HepG2 (cell line): ENCODE results near the gene MAN1A1. TPM values are rescaled to one million over a fixed set of nuclear protein-coding genes. Genes with fewer than 3 reads are reported as not detected.

ENCODE experiments used
- HNRNPUL1 ChIP-seq: fragments of 200-400 bp; formaldehyde crosslinking; IDR thresholded peaks from 2 replicates; pipeline ENCODE4 v1.6.1; 2017; ENCODE audit warnings: low read depth, mild to moderate bottlenecking, low read length, moderate library complexity
- SAFB2 ChIP-seq: sonication (generic); formaldehyde crosslinking; IDR thresholded peaks from 2 replicates; pipeline ENCODE4 v1.5.1; 2020; ENCODE audit warnings: missing genetic modification reagents, low read depth, mild to moderate bottlenecking, borderline replicate concordance
- TEF ChIP-seq: sonication (generic); formaldehyde crosslinking; IDR thresholded peaks from 2 replicates; pipeline ENCODE4 v1.5.0; 2020; ENCODE audit warnings: missing genetic modification reagents
- ZBTB26 ChIP-seq: IDR thresholded peaks from 2 replicates; pipeline ENCODE4 v1.6.1; 2016; ENCODE audit warnings: missing compliant biosample characterization, missing genetic modification reagents, borderline replicate concordance
- ZFP1 ChIP-seq: IDR thresholded peaks from 2 replicates; pipeline ENCODE4 v1.6.1; 2016
- ZHX2 ChIP-seq, 2 experiments: sonication (generic) in 1 of 2; formaldehyde crosslinking in 1 of 2; IDR thresholded peaks; 2 replicates each; pipeline versions ENCODE4 v1.6.1 to v1.9.0; 2014 to 2022; ENCODE audit warnings: antibody characterized with exemption in 1 of 2, borderline replicate concordance in 1 of 2, inconsistent platforms in 1 of 2, low read depth in 1 of 2, missing genetic modification reagents in 1 of 2
- ZNF180 ChIP-seq: sonication (generic); formaldehyde crosslinking; IDR thresholded peaks from 2 replicates; pipeline ENCODE4 v1.4.0; 2020; ENCODE audit warnings: low read depth, missing genetic modification reagents, borderline replicate concordance
- ZNF460 ChIP-seq: sonication (generic); formaldehyde crosslinking; IDR thresholded peaks from 2 replicates; pipeline ENCODE4 v1.5.1; 2020; ENCODE audit warnings: missing genetic modification reagents, mild to moderate bottlenecking, borderline replicate concordance
- ZSCAN31 ChIP-seq: sonication (generic); formaldehyde crosslinking; IDR thresholded peaks from 2 replicates; pipeline ENCODE4 v1.5.0; 2020; ENCODE audit warnings: low read depth, mild to moderate bottlenecking, missing genetic modification reagents
- polyA plus RNA-seq, 8 experiments: library from polyadenylated mRNA; depleted of rRNA in 3 of 8; stranded (reverse) in 7 of 8; unstranded in 1 of 8; fragments of >200 nt; fragmentation: Illumina TruSeq in 4 of 8; extraction: Trizol in 4 of 8; gene quantifications; 2 replicates each; pipeline versions ENCODE4 v1.2.1 to v1.2.3, GENCODE V29; 2011 to 2016; ENCODE audit warnings: low read depth in 4 of 8, missing spikeins in 1 of 8, mixed read lengths in 1 of 8; ENCODE audit not compliant: insufficient read depth in 1 of 8
- total RNA-seq, 5 experiments: library from RNA; depleted of rRNA; stranded (reverse); fragments of >200 nt; fragmentation: Illumina TruSeq; extraction: Trizol; gene quantifications; 2 replicates each; pipeline ENCODE4 v1.2.3, GENCODE V29; 2016; ENCODE audit warnings: low read depth in 1 of 5
- TF ChIP-seq, protein P1 (sequence below): sonication (generic); formaldehyde crosslinking; IDR thresholded peaks from 2 replicates; pipeline ENCODE4 v1.4.0; 2020; ENCODE audit warnings: missing genetic modification reagents, borderline replicate concordance
- TF ChIP-seq, protein P2 (sequence below): conservative IDR thresholded peaks from 2 replicates; pipeline ENCODE4 v1.6.1; 2018; ENCODE audit warnings: missing genetic modification reagents
- TF ChIP-seq, protein P3 (sequence below): sonication (generic); formaldehyde crosslinking; IDR thresholded peaks from 2 replicates; pipeline ENCODE4 v1.5.0; 2020; ENCODE audit warnings: mild to moderate bottlenecking, missing genetic modification reagents

Gene MAN1A1
- total and polyA plus RNA-seq, 2 of the 13 experiments (the other 11 are each of a cell fraction or from before 2014, with no cell fraction given), result 156 to 236 TPM

DNA sequence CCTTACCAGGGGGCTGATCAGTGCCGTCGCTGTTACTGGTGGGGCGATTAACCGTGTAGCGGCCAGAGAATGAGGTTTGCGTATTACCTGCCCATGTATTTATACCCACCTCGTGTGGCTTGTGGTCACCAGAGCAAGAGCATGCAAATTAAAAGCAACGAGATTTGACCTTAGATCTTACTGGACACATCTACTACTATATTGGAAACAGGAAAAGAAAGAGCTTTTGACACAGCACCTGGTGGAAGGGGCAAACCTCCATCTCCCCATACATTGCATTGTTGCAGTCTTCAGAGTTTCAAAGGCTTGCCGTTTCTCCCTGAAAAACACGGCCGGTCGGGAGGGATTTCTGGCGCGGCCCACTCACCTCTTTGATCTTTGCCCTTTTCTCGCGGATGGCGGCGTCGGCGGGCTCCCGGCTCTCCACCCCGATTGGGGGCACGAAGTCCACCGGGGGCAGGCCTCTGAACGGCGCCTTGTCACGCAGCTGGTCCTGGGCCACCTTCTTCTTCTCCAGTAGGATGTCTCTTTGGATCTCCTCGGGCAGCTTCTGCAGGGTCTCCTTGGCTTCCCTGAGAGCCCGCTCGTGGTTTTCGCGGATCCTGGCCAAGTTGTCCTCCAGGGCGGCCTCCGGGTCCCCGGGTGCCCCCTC, 1.3 kb downstream of the MAN1A1 start (continued):
- no peak for TF ChIP-seq ZHX2 (IDR thresholded peaks at IDR 0.05; ENCODE audit: low read depth)
- TF ChIP-seq ZHX2 (CRISPR knock-in tag; IDR thresholded peaks at IDR 0.05; ENCODE audit: borderline replicate concordance), result no peak; the same call in 1 of the 2 replicates
- TF ChIP-seq, protein P1, sequence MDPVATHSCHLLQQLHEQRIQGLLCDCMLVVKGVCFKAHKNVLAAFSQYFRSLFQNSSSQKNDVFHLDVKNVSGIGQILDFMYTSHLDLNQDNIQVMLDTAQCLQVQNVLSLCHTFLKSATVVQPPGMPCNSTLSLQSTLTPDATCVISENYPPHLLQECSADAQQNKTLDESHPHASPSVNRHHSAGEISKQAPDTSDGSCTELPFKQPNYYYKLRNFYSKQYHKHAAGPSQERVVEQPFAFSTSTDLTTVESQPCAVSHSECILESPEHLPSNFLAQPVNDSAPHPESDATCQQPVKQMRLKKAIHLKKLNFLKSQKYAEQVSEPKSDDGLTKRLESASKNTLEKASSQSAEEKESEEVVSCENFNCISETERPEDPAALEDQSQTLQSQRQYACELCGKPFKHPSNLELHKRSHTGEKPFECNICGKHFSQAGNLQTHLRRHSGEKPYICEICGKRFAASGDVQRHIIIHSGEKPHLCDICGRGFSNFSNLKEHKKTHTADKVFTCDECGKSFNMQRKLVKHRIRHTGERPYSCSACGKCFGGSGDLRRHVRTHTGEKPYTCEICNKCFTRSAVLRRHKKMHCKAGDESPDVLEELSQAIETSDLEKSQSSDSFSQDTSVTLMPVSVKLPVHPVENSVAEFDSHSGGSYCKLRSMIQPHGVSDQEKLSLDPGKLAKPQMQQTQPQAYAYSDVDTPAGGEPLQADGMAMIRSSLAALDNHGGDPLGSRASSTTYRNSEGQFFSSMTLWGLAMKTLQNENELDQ (CRISPR knock-in tag), result no peak
- no peak for TF ChIP-seq ZFP1 (CRISPR knock-in tag)
- no peak for TF ChIP-seq ZBTB26 (CRISPR knock-in tag)
- peak; percentile 80; the same call in 1 of the 2 replicates for TF ChIP-seq ZSCAN31
- TF ChIP-seq ZNF460 (CRISPR knock-in tag), result no peak; the same call in 1 of the 2 replicates
- no peak for TF ChIP-seq ZNF180 (CRISPR knock-in tag)
- TF ChIP-seq TEF, result no peak
- TF ChIP-seq, protein P2, sequence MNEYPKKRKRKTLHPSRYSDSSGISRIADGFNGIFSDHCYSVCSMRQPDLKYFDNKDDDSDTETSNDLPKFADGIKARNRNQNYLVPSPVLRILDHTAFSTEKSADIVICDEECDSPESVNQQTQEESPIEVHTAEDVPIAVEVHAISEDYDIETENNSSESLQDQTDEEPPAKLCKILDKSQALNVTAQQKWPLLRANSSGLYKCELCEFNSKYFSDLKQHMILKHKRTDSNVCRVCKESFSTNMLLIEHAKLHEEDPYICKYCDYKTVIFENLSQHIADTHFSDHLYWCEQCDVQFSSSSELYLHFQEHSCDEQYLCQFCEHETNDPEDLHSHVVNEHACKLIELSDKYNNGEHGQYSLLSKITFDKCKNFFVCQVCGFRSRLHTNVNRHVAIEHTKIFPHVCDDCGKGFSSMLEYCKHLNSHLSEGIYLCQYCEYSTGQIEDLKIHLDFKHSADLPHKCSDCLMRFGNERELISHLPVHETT (CRISPR knock-in tag), result no peak
- TF ChIP-seq, protein P3, sequence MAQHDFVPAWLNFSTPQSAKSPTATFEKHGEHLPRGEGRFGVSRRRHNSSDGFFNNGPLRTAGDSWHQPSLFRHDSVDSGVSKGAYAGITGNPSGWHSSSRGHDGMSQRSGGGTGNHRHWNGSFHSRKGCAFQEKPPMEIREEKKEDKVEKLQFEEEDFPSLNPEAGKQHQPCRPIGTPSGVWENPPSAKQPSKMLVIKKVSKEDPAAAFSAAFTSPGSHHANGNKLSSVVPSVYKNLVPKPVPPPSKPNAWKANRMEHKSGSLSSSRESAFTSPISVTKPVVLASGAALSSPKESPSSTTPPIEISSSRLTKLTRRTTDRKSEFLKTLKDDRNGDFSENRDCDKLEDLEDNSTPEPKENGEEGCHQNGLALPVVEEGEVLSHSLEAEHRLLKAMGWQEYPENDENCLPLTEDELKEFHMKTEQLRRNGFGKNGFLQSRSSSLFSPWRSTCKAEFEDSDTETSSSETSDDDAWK (CRISPR knock-in tag), result no peak
- no peak for TF ChIP-seq SAFB2 (CRISPR knock-in tag)
- no peak for TF ChIP-seq HNRNPUL1
